ENCODE results near the gene TAS1R3.

GRCh38 chr1:1325288-1326074, 5.6 kb upstream of the TAS1R3 start:
- TF ChIP-seq BHLHE40 (IDR thresholded peaks at IDR 0.05; ENCODE audit: borderline replicate concordance) (no peak), TARDBP (IDR thresholded peaks at IDR 0.05) (no peak), ZNF384 (IDR thresholded peaks at IDR 0.05) (no peak), FOXM1 (IDR thresholded peaks at IDR 0.05; ENCODE audit: borderline replicate concordance) (no peak), HDGF (IDR thresholded peaks at IDR 0.05; ENCODE audit: borderline replicate concordance) (no peak), CTBP1 (IDR thresholded peaks at IDR 0.05; ENCODE audit: borderline replicate concordance) (no peak), FOXA1 (IDR thresholded peaks at IDR 0.05) (no peak), ARNT (IDR thresholded peaks at IDR 0.05) (no peak), SP1 (IDR thresholded peaks at IDR 0.05) (no peak), LEF1 (IDR thresholded peaks at IDR 0.05; ENCODE audit: borderline replicate concordance) (no peak), FOXK2 (IDR thresholded peaks at IDR 0.05) (no peak), ELF4 (IDR thresholded peaks at IDR 0.05) (no peak), SUZ12 (IDR thresholded peaks at IDR 0.05) (no peak), NFRKB (IDR thresholded peaks at IDR 0.05) (no peak)
